Activated T-cell treated with anti-CD3 and anti-CD28 coated beads, Interleukin-2, amount 50 U/mL, for 4 hours (primary cell): ENCODE data around the gene PIGH. TPM values are rescaled to one million over a fixed set of nuclear protein-coding genes. Genes with fewer than 3 reads are reported as not detected.
A peak's percentile ranks its signal among the peaks of the same experiment; 100 is the strongest.

Experiments
- ATAC-seq, 2 donors: fragments of 200-7000 bp; cut with Tn5 transposase; one replicate each; pipeline ENCODE4 v1.10.0; 2021
- DNase-seq: peaks from one replicate; pipeline ENCODE4 v3.0.0-alpha.2; 2020
- H3K27me3 Mint-ChIP-seq: one replicate; pipeline ENCODE4 v1.8.0; 2021; ENCODE audit warnings: low read depth, mixed read lengths
- H3K36me3 Mint-ChIP-seq: one replicate; pipeline ENCODE4 v1.8.0; 2022; ENCODE audit warnings: mixed read lengths; ENCODE audit not compliant: insufficient read depth
- H3K4me1 Mint-ChIP-seq: one replicate; pipeline ENCODE4 v1.8.0; 2021; ENCODE audit warnings: low read depth, mixed read lengths
- H3K4me3 Mint-ChIP-seq: one replicate; pipeline ENCODE4 v1.8.0; 2021; ENCODE audit warnings: mild to moderate bottlenecking, moderate library complexity, mixed read lengths
- H3K9me3 Mint-ChIP-seq: one replicate; pipeline ENCODE4 v1.8.0; 2021; ENCODE audit warnings: mixed read lengths
- total RNA-seq, 3 donors: library from RNA; stranded (reverse); gene quantifications; one replicate each; pipeline ENCODE4 v1.2.1, GENCODE V29; 2021

PIGH gene
- total RNA-seq, 3 donors from 2014 or later: 37.2 to 41.4 (median 39.6) TPM

GRCh38 chr14:67586369-67586768 lies 13.7 kb downstream of the PIGH start:
- Mint-ChIP-seq H3K4me1 (no peaks in the 10 kb centered on the region), H3K36me3 (peaks cover 19% of the 10 kb centered on the region), H3K27me3 (no peaks in the 10 kb centered on the region), H3K4me3 (no peak overlapping the region), H3K9me3 (no peaks in the 10 kb centered on the region)
- ATAC-seq: no peak
- DNase-seq: no peak

- ATAC-seq (no peak), DNase-seq (no peak)
- Mint-ChIP-seq H3K9me3 (no peaks in the 10 kb centered on the region), H3K4me3 (no peak overlapping the region), H3K27me3 (no peaks in the 10 kb centered on the region), H3K4me1 (no peaks in the 10 kb centered on the region), H3K36me3 (peaks cover 13% of the 10 kb centered on the region)
Measured at GRCh38 chr14:67584978-67585377, 15.1 kb downstream of the PIGH start.

GRCh38 chr14:67583711-67584644 lies 16.1 kb downstream of the PIGH start:
- no peaks in the 10 kb centered on the region for H3K27me3 Mint-ChIP-seq
- peak; percentile 20 for DNase-seq
- H3K4me1 Mint-ChIP-seq: no peaks in the 10 kb centered on the region
- peak in 1 of 2 donors; percentile 72 for ATAC-seq
- H3K9me3 Mint-ChIP-seq: no peaks in the 10 kb centered on the region
- H3K36me3 Mint-ChIP-seq: peaks cover 10% of the 10 kb centered on the region
- no peak overlapping the region for H3K4me3 Mint-ChIP-seq

DNA sequence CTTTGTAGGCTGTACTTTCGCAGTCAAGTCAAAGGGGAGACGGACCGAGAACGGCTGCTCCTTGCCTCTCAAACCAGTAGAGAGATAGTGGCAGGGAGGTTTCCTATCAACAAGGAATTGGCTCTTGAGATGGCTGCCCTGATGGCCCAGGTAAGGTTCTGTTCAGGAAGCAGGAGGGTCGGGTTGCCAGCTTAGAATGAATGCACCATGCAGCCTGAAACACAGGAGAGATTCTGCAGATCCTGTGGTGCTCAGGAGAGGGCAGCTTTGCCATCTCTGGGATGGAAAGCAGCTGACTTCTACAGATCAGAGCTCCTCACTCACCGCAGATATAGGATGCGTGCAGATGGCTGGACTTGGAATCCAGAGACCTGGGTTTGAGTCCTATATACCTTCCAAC lies 18.0 kb downstream of the PIGH start:
- no peaks in the 10 kb centered on the region for H3K4me1 Mint-ChIP-seq
- H3K9me3 Mint-ChIP-seq: no peaks in the 10 kb centered on the region
- ATAC-seq (no peak), DNase-seq (no peak)
- no peak overlapping the region for H3K4me3 Mint-ChIP-seq
- H3K36me3 Mint-ChIP-seq: peaks cover 4% of the 10 kb centered on the region
- H3K27me3 Mint-ChIP-seq: no peaks in the 10 kb centered on the region

DNA sequence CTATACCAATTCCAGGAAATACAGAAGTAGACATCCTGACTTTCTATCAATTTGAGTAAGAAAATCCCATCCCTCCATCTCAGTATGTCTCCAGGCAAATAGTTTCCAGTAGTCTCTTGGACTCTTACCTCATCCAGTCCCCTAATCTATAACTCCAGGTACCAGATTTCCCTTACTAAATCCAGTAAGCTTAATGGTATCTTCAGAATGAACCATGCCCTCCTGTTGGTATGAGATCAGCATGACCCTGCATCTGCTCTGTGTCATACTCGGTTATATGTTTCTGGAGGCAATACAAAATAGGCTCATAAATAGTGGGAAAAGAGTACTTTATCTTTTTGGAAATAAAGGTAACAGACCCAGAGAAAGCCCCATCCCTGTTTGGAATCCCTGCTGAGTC lies 18.4 kb downstream of the PIGH start:
- Mint-ChIP-seq H3K4me3 (no peak overlapping the region), H3K4me1 (no peaks in the 10 kb centered on the region), H3K27me3 (no peaks in the 10 kb centered on the region), H3K36me3 (peaks cover 4% of the 10 kb centered on the region), H3K9me3 (no peaks in the 10 kb centered on the region)
- no peak for DNase-seq
- ATAC-seq: no peak

- H3K27me3 Mint-ChIP-seq: no peaks in the 10 kb centered on the region
- DNase-seq: no peak
- H3K9me3 Mint-ChIP-seq: no peaks in the 10 kb centered on the region
- H3K4me1 Mint-ChIP-seq: no peaks in the 10 kb centered on the region
- H3K4me3 Mint-ChIP-seq: no peak overlapping the region
- no peaks in the 10 kb centered on the region for H3K36me3 Mint-ChIP-seq
- no peak for ATAC-seq
Measured at GRCh38 chr14:67580336-67581171, 19.5 kb downstream of the PIGH start.

- H3K27me3 Mint-ChIP-seq: no peaks in the 10 kb centered on the region
- no peak for DNase-seq
- no peak for ATAC-seq
- no peaks in the 10 kb centered on the region for H3K9me3 Mint-ChIP-seq
- H3K4me3 Mint-ChIP-seq: no peak overlapping the region
- H3K36me3 Mint-ChIP-seq: no peaks in the 10 kb centered on the region
- H3K4me1 Mint-ChIP-seq: no peaks in the 10 kb centered on the region
Measured at GRCh38 chr14:67579636-67580035, 20.4 kb downstream of the PIGH start.

DNA sequence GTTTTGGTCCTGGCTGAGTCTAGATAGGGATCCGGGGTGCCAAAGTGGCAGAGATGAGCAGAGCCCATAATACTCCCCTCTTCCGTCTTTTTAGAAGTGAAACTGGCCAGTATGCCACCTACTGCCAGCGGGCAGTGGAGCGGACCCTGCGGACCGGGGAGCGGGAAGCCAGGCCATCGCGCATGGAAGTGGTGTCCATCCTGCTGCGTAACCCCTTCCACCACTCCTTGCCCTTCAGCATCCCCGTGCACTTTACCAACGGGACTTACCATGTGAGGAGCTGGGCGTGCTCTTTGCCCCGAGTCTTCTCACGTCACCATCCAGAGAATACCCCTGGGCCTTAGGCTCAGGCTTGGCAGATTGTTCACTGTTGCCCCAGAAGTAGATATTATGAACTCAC lies 21.0 kb downstream of the PIGH start:
- ATAC-seq: no peak
- no peaks in the 10 kb centered on the region for H3K27me3 Mint-ChIP-seq
- no peaks in the 10 kb centered on the region for H3K36me3 Mint-ChIP-seq
- H3K4me3 Mint-ChIP-seq: no peak overlapping the region
- DNase-seq: no peak
- no peaks in the 10 kb centered on the region for H3K4me1 Mint-ChIP-seq
- H3K9me3 Mint-ChIP-seq: no peaks in the 10 kb centered on the region

DNA sequence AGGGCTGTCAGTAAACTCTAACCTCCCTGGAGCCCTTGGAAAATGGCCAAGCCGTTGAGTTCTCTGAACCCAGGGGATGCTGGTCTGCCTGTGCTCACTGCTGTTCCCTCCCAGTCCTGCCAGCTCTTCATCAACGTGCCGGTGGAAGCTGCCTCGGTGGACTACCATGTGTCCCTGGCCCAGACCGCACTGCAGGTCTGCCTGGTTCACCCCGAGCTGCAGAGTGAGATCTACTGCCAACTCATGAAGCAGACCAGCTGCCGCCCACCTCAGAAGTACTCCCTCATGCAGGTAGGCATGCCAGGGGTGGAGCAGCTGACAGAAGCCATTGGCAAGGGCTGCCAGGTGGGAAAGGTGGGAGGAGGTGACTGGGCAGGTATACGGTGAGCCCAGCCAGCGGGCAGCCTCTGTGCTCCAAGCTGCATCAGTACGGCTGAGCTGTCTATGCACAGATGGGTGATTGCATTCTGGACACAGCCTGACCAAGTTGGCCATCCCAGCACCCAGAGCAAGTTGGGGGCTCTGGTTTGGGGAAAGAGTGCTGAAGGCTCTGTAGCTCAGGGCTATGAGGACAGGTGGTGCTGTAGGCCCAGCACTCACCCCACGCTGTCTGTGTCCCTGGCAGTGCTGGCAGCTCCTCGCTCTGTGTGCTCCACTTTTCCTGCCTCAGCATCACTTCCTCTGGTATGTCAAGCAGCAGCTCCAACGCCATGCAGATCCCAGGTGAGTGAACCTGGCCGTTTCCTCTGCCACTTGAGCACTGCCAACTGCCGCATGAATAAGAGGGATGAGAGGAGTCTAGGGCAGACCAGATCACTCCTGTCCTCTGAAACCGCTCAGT lies 21.9 kb downstream of the PIGH start:
- H3K4me3 Mint-ChIP-seq: no peak overlapping the region
- H3K27me3 Mint-ChIP-seq: no peaks in the 10 kb centered on the region
- DNase-seq: no peak
- H3K36me3 Mint-ChIP-seq: no peaks in the 10 kb centered on the region
- no peaks in the 10 kb centered on the region for H3K9me3 Mint-ChIP-seq
- no peaks in the 10 kb centered on the region for H3K4me1 Mint-ChIP-seq
- ATAC-seq: no peak

GRCh38 chr14:67577181-67577808 lies 22.8 kb downstream of the PIGH start:
- DNase-seq: no peak
- no peak for ATAC-seq
- Mint-ChIP-seq H3K4me1 (no peaks in the 10 kb centered on the region), H3K27me3 (no peaks in the 10 kb centered on the region), H3K4me3 (no peak overlapping the region), H3K9me3 (no peaks in the 10 kb centered on the region), H3K36me3 (no peaks in the 10 kb centered on the region)

DNA sequence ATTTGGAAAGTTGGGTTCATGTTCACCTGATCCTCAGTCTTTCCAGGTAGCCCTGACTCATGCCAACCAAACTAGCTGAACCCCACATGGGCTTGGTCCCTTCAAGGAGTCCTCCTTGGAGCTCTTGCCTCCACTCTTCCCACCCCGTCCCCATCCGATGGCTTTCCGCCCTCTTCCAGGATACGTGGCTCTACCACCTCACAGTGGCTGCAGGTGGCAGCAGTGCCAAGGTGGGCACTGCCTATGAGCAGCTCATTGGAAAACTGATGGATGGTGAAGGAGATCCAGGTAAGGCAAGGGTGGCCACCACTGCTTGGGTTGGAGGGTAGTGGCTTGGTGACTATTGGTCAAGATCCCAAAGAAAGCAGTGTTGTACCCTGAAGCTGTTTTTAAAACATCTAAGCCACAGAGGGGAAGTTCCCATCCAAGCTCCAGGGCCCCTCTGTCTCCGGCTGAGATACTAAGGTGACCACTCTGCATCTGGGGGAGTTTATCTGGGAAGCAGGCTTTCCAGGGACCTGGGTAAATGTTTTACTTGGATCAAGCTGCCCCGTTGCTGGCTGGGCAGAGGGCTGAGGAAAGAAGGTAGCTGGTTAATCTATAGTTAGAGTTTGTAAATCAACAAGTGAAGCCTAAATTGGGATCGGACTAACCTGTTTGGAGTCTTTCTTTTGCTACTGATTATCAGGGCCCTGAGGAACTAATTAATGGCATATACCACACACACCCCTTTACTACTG lies 23.7 kb downstream of the PIGH start:
- no peak for ATAC-seq
- no peaks in the 10 kb centered on the region for H3K36me3 Mint-ChIP-seq
- H3K4me3 Mint-ChIP-seq: no peak overlapping the region
- no peaks in the 10 kb centered on the region for H3K4me1 Mint-ChIP-seq
- peaks cover under 1% of the 10 kb centered on the region for H3K27me3 Mint-ChIP-seq
- no peaks in the 10 kb centered on the region for H3K9me3 Mint-ChIP-seq
- no peak for DNase-seq

GRCh38 chr14:67575684-67576083 lies 24.4 kb downstream of the PIGH start:
- Mint-ChIP-seq H3K36me3 (no peaks in the 10 kb centered on the region), H3K9me3 (no peaks in the 10 kb centered on the region), H3K27me3 (peaks cover 5% of the 10 kb centered on the region), H3K4me1 (no peaks in the 10 kb centered on the region), H3K4me3 (no peak overlapping the region)
- DNase-seq: no peak
- ATAC-seq: no peak

DNA sequence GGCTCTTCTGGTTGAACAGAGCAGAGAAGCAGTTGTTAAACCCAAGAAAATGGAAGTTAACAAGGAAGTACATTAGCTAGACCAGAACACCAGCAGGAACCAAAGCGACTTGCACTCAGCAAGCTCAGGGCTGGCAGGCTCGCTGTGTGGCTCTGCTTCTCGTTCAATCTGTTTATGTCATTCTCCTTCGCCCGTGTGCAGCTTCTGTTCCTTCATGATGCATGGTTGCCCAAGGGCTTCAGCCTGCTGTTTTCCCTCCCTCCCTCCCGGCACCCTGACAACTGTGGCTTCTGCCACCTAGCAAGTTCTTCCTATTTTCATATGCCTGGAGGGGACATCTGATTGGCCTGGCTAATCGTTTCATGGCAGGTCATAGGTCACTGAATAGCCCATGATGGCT lies 25.3 kb downstream of the PIGH start:
- DNase-seq: no peak
- Mint-ChIP-seq H3K9me3 (no peaks in the 10 kb centered on the region), H3K4me1 (no peaks in the 10 kb centered on the region), H3K27me3 (peaks cover 5% of the 10 kb centered on the region), H3K4me3 (no peak overlapping the region), H3K36me3 (no peaks in the 10 kb centered on the region)
- ATAC-seq: no peak
